Adipocyte (in vitro differentiated cells): ENCODE results near the gene DIP2A.
A peak's percentile ranks its signal among the peaks of the same experiment; 100 is the strongest.
"Not testable (repeated sequence)": the region's sequence is repeated elsewhere in the genome, so short reads cannot be mapped to it uniquely, and the experiment has no call there.

Experiments
- DNase-seq: peaks from one replicate; pipeline ENCODE4 v3.0.0-alpha.2; 2015; ENCODE audit warnings: low read depth
- H3K27me3 ChIP-seq: replicated peaks from 2 replicates; pipeline ENCODE4 v1.7.0; 2013; ENCODE audit warnings: mild to moderate bottlenecking, low read length, moderate library complexity; ENCODE audit not compliant: control insufficient read depth, insufficient read depth
- H3K36me3 ChIP-seq: 2 replicates; pipeline ENCODE4 v1.7.0; 2013; ENCODE audit warnings: low read length, mild to moderate bottlenecking, moderate library complexity; ENCODE audit not compliant: control insufficient read depth, insufficient read depth, severe bottlenecking
- H3K4me1 ChIP-seq: 2 replicates; pipeline ENCODE4 v1.7.0; 2013; ENCODE audit warnings: mild to moderate bottlenecking, low read length, moderate library complexity; ENCODE audit not compliant: control insufficient read depth, insufficient read depth
- H3K4me3 ChIP-seq: 2 replicates; pipeline ENCODE4 v1.7.0; 2013; ENCODE audit warnings: mild to moderate bottlenecking, low read length, moderate library complexity
- H3K9ac ChIP-seq: 2 replicates; pipeline ENCODE4 v1.7.0; 2013; ENCODE audit warnings: mild to moderate bottlenecking, low read length, moderate library complexity
- H3K9me3 ChIP-seq: 2 replicates; pipeline ENCODE4 v1.7.0; 2013; ENCODE audit warnings: mild to moderate bottlenecking, low read length, moderate library complexity; ENCODE audit not compliant: control insufficient read depth

The DIP2A gene

GRCh38 chr21:46437511-46437910, 21.2 kb upstream of the DIP2A start:
- H3K4me1 ChIP-seq, result no peaks in the 10 kb centered on the region
- no peak overlapping the region for H3K9ac ChIP-seq
- no peak for DNase-seq
- H3K9me3 ChIP-seq, result no peaks in the 10 kb centered on the region
- H3K36me3 ChIP-seq, result peaks cover 70% of the 10 kb centered on the region
- no peak overlapping the region for H3K4me3 ChIP-seq
- H3K27me3 ChIP-seq, result no peaks in the 10 kb centered on the region

- Histone ChIP-seq H3K36me3 (peaks cover 76% of the 10 kb centered on the region), H3K27me3 (no peaks in the 10 kb centered on the region), H3K4me3 (no peak overlapping the region), H3K9me3 (no peaks in the 10 kb centered on the region), H3K9ac (no peak overlapping the region), H3K4me1 (no peaks in the 10 kb centered on the region)
- no peak for DNase-seq
Observed at GRCh38 chr21:46438241-46438640, 20.4 kb upstream of the DIP2A start.

GRCh38 chr21:46439906-46440305, 18.8 kb upstream of the DIP2A start:
- peaks cover 76% of the 10 kb centered on the region for H3K36me3 ChIP-seq
- H3K9me3 ChIP-seq, result no peaks in the 10 kb centered on the region
- no peaks in the 10 kb centered on the region for H3K4me1 ChIP-seq
- no peak for DNase-seq
- no peak overlapping the region for H3K4me3 ChIP-seq
- H3K9ac ChIP-seq, result no peak overlapping the region
- no peaks in the 10 kb centered on the region for H3K27me3 ChIP-seq

GRCh38 chr21:46441331-46441730, 17.4 kb upstream of the DIP2A start:
- Histone ChIP-seq H3K4me3 (no peak overlapping the region), H3K4me1 (no peaks in the 10 kb centered on the region), H3K9ac (no peak overlapping the region), H3K9me3 (no peaks in the 10 kb centered on the region), H3K36me3 (peaks cover 84% of the 10 kb centered on the region), H3K27me3 (no peaks in the 10 kb centered on the region)
- DNase-seq, result no peak

- Histone ChIP-seq H3K4me1 (no peaks in the 10 kb centered on the region), H3K9me3 (no peaks in the 10 kb centered on the region), H3K36me3 (peaks cover 78% of the 10 kb centered on the region), H3K9ac (no peak overlapping the region), H3K4me3 (no peak overlapping the region), H3K27me3 (no peaks in the 10 kb centered on the region)
- DNase-seq, result no peak
Observed at GRCh38 chr21:46441961-46442498, 16.7 kb upstream of the DIP2A start.

GRCh38 chr21:46442938-46443337, 15.8 kb upstream of the DIP2A start:
- no peaks in the 10 kb centered on the region for H3K4me1 ChIP-seq
- no peaks in the 10 kb centered on the region for H3K9me3 ChIP-seq
- no peaks in the 10 kb centered on the region for H3K27me3 ChIP-seq
- no peak overlapping the region for H3K9ac ChIP-seq
- peaks cover 69% of the 10 kb centered on the region for H3K36me3 ChIP-seq
- DNase-seq, result no peak
- H3K4me3 ChIP-seq, result no peak overlapping the region

GRCh38 chr21:46443910-46444309, 14.8 kb upstream of the DIP2A start:
- Histone ChIP-seq H3K27me3 (no peaks in the 10 kb centered on the region), H3K36me3 (peaks cover 65% of the 10 kb centered on the region), H3K9ac (no peak overlapping the region), H3K9me3 (peaks cover 3% of the 10 kb centered on the region), H3K4me1 (no peaks in the 10 kb centered on the region), H3K4me3 (no peak overlapping the region)
- no peak for DNase-seq

- Histone ChIP-seq H3K27me3 (no peaks in the 10 kb centered on the region), H3K9me3 (peaks cover 3% of the 10 kb centered on the region), H3K4me1 (no peaks in the 10 kb centered on the region), H3K36me3 (peaks cover 23% of the 10 kb centered on the region), H3K4me3 (no peak overlapping the region), H3K9ac (no peak overlapping the region)
- no peak for DNase-seq
Observed at GRCh38 chr21:46448108-46448507, 10.6 kb upstream of the DIP2A start.

GRCh38 chr21:46448855-46449254, 9.8 kb upstream of the DIP2A start:
- DNase-seq, H3K4me3 ChIP-seq, H3K9me3 ChIP-seq, H3K4me1 ChIP-seq, H3K27me3 ChIP-seq, H3K9ac ChIP-seq: not testable (repeated sequence)
- H3K36me3 ChIP-seq, result peaks cover 21% of the 10 kb centered on the region

GRCh38 chr21:46452710-46453109, 6.0 kb upstream of the DIP2A start:
- H3K36me3 ChIP-seq, result no peaks in the 10 kb centered on the region
- peaks cover 32% of the 10 kb centered on the region for H3K4me1 ChIP-seq
- H3K4me3 ChIP-seq, result no peak overlapping the region
- no peak overlapping the region for H3K9ac ChIP-seq
- no peaks in the 10 kb centered on the region for H3K27me3 ChIP-seq
- H3K9me3 ChIP-seq, result peaks cover 3% of the 10 kb centered on the region
- DNase-seq, result no peak

GRCh38 chr21:46454142-46454541, 4.5 kb upstream of the DIP2A start:
- Histone ChIP-seq H3K36me3 (no peaks in the 10 kb centered on the region), H3K9ac (no peak overlapping the region), H3K27me3 (no peaks in the 10 kb centered on the region), H3K9me3 (no peaks in the 10 kb centered on the region), H3K4me3 (no peak overlapping the region), H3K4me1 (peaks cover 34% of the 10 kb centered on the region)
- DNase-seq, result no peak

GRCh38 chr21:46454634-46455390, 3.9 kb upstream of the DIP2A start:
- Histone ChIP-seq H3K36me3 (no peaks in the 10 kb centered on the region), H3K4me3 (no peak overlapping the region), H3K9ac (no peak overlapping the region), H3K27me3 (no peaks in the 10 kb centered on the region), H3K4me1 (peaks cover 34% of the 10 kb centered on the region), H3K9me3 (no peaks in the 10 kb centered on the region)
- peak; percentile 14 for DNase-seq
